ENCODE measurements around the gene STAT4. TPM values are rescaled to one million over a fixed set of nuclear protein-coding genes. Genes with fewer than 3 reads are reported as not detected.
A peak's percentile ranks its signal among the peaks of the same experiment; 100 is the strongest.

STAT4 gene
- total RNA-seq, 4 donors from 2014 or later, result 0.31 to 1.0 (median 0.73) TPM; not detected in 1

DNA sequence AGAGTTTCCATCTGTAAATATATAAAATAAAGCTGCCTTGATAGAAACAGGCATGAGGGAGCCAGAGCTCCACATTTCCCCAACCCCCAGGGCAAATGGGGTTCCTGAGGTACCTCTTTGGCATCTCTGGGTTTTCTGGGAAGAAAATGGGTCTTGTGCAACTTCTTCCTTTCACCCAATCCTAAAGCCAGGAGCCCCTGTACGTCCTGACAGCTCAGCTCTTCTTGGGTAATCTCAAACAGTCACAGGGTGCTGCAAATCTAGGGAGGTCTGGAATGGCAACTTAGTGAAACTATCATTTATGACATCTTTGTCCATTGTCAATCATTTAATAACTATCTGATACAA, 100.2 kb downstream of the STAT4 start:
- in situ Hi-C loops (cut with MboI; ENCODE audit: low sequenced_read_pairs in 4 of 4), result loop anchor here in 2 of 4 donors (10.0 to 25.0 kb wide), 2 partner anchors 462 to 474 kb away; no protein-coding TSS in a partner anchor
- no peak for TF ChIP-seq POLR2A (IDR thresholded peaks at IDR 0.05)
- H3K27ac ChIP-seq, result peak overlapping the region in 3 of 4 donors; percentile 11 to 24 (median 24)
- no peak overlapping the region for H3K4me3 ChIP-seq
- peak; percentile 42 to 63 for ATAC-seq
- DNase-seq, result no peak
- no peaks in the 10 kb centered on the region for H3K4me1 ChIP-seq
- H3K27me3 ChIP-seq, result no peaks in the 10 kb centered on the region
- intact Hi-C loops (cut with DNase I; ENCODE audit: low total_unique reads), result loop anchor here (5.0 to 10.0 kb wide), 2 partner anchors 104 to 472 kb away; partner anchors contain the start of gene STAT4
- H3K9me3 ChIP-seq, result no peaks in the 10 kb centered on the region
- no peaks in the 10 kb centered on the region for H3K36me3 ChIP-seq

DNA sequence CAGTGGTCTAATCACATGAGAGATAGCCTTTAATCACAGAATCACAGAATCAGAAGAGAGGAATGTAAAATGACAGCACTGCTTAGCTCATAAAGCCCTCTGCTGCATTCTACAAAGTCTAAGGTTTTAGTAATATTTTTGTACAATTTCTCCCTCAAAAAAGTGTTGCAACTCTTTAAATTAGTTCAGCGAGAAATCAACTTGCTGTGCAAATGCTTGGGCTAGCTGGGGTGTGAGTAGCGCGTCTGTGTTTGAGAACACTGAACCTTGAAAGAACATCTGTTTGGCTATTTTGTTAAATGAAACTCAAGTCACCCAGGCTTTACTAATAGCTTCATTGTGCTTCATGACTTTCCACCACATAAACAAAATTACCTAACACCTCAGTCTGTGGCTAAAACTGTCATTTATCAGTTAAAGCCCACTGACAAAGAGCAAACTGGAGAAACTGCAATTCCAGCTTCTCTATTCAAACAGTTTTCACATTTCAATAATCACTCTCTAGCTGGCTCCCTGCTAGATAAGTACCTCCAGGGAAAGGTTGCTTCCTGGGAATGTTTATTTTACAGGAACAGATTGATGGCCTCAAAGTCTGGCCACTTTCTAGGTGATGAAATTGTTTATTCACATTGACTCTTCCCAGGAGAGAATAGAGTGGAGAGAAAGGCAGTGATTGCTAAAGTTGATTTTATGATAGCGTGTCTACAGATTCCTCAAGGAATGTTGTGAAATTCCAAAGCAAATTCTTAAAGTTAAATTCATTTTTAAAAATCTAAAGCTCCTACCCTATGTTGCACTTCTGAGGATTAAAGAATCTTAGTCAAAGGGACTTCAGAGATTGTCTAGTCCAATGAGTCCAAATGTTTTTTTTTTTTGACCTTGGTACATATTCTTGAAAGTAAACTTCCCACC, 100.8 kb downstream of the STAT4 start:
- Histone ChIP-seq H3K27me3 (no peaks in the 10 kb centered on the region), H3K4me1 (no peaks in the 10 kb centered on the region), H3K36me3 (no peaks in the 10 kb centered on the region), H3K4me3 (no peak overlapping the region), H3K9me3 (no peaks in the 10 kb centered on the region), H3K27ac (peak overlapping the region in 3 of 4 donors; percentile 15 to 24 (median 16))
- intact Hi-C loops (cut with DNase I; ENCODE audit: low total_unique reads) (loop anchor here (5.0 to 10.0 kb wide), 2 partner anchors 105 to 472 kb away; partner anchors contain the start of gene STAT4), in situ Hi-C loops (cut with MboI; ENCODE audit: low sequenced_read_pairs in 4 of 4) (loop anchor here in 2 of 4 donors (10.0 to 25.0 kb wide), 2 partner anchors 462 to 475 kb away; no protein-coding TSS in a partner anchor)
- DNase-seq (no peak), ATAC-seq (peak; percentile 74 to 75)
- TF ChIP-seq POLR2A (IDR thresholded peaks at IDR 0.05), result no peak
- TF ChIP-seq, protein P1, sequence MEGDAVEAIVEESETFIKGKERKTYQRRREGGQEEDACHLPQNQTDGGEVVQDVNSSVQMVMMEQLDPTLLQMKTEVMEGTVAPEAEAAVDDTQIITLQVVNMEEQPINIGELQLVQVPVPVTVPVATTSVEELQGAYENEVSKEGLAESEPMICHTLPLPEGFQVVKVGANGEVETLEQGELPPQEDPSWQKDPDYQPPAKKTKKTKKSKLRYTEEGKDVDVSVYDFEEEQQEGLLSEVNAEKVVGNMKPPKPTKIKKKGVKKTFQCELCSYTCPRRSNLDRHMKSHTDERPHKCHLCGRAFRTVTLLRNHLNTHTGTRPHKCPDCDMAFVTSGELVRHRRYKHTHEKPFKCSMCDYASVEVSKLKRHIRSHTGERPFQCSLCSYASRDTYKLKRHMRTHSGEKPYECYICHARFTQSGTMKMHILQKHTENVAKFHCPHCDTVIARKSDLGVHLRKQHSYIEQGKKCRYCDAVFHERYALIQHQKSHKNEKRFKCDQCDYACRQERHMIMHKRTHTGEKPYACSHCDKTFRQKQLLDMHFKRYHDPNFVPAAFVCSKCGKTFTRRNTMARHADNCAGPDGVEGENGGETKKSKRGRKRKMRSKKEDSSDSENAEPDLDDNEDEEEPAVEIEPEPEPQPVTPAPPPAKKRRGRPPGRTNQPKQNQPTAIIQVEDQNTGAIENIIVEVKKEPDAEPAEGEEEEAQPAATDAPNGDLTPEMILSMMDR (IDR thresholded peaks at IDR 0.05 in 4 of 5, conservative IDR thresholded peaks at IDR 0.05 in 1 of 5), result no peak

DNA sequence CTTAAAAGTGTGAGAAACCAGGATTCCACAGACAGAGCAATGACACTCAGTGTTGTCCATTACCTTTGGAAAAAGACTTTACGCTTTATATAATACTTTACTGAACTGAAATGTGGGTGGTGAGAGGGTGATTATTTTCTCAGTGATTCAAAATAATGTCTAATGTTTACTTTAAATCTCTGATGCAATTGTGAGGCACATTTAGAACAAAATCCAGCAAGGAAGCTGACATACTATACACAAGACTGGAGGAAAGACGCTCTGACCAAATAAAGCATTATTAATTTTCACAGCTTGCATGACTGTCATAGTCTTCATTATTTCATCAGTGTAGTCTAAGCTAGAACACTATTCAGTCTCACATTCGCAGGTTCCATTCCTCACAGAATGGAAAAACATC, 102.7 kb downstream of the STAT4 start:
- no peak for DNase-seq
- no peak for TF ChIP-seq POLR2A (IDR thresholded peaks at IDR 0.05)
- TF ChIP-seq, protein P1 (IDR thresholded peaks at IDR 0.05 in 4 of 5, conservative IDR thresholded peaks at IDR 0.05 in 1 of 5), result no peak

DNA sequence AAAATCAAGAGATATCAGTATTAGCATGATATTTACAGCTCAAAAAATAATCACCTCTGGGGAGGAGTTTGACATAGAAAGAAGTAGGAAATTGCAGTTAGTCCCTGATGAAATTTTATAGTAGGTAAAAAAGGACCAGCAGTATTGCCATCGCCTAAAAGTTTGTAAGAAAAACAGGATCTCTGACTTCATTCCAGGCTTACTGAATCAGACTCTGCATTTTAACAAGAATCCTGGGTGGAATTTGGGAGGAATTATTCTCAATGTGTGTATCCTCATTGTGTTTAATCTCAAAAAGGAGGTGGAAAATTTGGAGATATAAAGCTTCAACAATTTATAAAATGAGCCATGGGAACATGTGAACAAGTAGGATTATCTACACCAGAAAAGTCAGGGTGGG, 105.7 kb downstream of the STAT4 start:
- no peak for ATAC-seq
- no peaks in the 10 kb centered on the region for H3K27me3 ChIP-seq
- no peaks in the 10 kb centered on the region for H3K9me3 ChIP-seq
- in situ Hi-C loops (cut with MboI; ENCODE audit: low sequenced_read_pairs in 4 of 4) (no loop called here), intact Hi-C loops (cut with DNase I; ENCODE audit: low total_unique reads) (no loop called here)
- H3K27ac ChIP-seq, result no peak overlapping the region
- DNase-seq, result no peak
- H3K4me1 ChIP-seq, result no peaks in the 10 kb centered on the region
- H3K36me3 ChIP-seq, result no peaks in the 10 kb centered on the region
- TF ChIP-seq, protein P1 (IDR thresholded peaks at IDR 0.05 in 4 of 5, conservative IDR thresholded peaks at IDR 0.05 in 1 of 5), result no peak
- TF ChIP-seq POLR2A (IDR thresholded peaks at IDR 0.05), result no peak
- H3K4me3 ChIP-seq, result no peak overlapping the region

More for the DNA sequence above, 102.7 kb downstream of the STAT4 start:
- H3K27me3 ChIP-seq, result no peaks in the 10 kb centered on the region
- H3K9me3 ChIP-seq, result no peaks in the 10 kb centered on the region
- intact Hi-C loops (cut with DNase I; ENCODE audit: low total_unique reads), result no loop called here
- no peaks in the 10 kb centered on the region for H3K4me1 ChIP-seq
- ATAC-seq, result no peak
- H3K27ac ChIP-seq, result no peak overlapping the region
- in situ Hi-C loops (cut with MboI; ENCODE audit: low sequenced_read_pairs in 4 of 4), result no loop called here
- no peak overlapping the region for H3K4me3 ChIP-seq
- no peaks in the 10 kb centered on the region for H3K36me3 ChIP-seq

DNA sequence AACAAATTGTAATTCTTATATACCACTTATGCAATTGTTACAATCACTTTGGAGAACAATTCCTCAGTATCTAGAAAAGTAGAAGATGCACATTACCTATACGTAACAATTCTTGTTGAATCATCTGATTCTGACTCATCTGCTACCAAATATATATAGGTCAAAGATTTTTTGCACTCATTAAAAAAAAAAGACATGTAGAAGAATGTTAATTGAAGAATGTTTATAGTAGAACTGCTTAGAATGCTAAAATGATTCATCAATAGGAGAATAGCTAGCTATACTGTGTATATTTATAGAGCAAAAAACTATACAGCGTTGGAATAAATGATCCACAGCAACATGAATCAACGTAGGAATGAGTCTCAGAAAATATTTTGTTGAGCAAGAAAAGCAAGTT, 107.4 kb downstream of the STAT4 start:
- no peaks in the 10 kb centered on the region for H3K9me3 ChIP-seq
- TF ChIP-seq POLR2A (IDR thresholded peaks at IDR 0.05), result no peak
- TF ChIP-seq, protein P1 (IDR thresholded peaks at IDR 0.05 in 4 of 5, conservative IDR thresholded peaks at IDR 0.05 in 1 of 5), result no peak
- H3K4me3 ChIP-seq, result no peak overlapping the region
- no peaks in the 10 kb centered on the region for H3K27me3 ChIP-seq
- DNase-seq, result no peak
- no peaks in the 10 kb centered on the region for H3K4me1 ChIP-seq
- no peak overlapping the region for H3K27ac ChIP-seq
- ATAC-seq, result no peak
- in situ Hi-C loops (cut with MboI; ENCODE audit: low sequenced_read_pairs in 4 of 4) (no loop called here), intact Hi-C loops (cut with DNase I; ENCODE audit: low total_unique reads) (no loop called here)
- H3K36me3 ChIP-seq, result no peaks in the 10 kb centered on the region

Data from gastrocnemius medialis (tissue), 4 donors.